G401 (cell line): ENCODE data around the gene PRDM8. TPM values are rescaled to one million over a fixed set of nuclear protein-coding genes. Genes with fewer than 3 reads are reported as not detected.

Experiments used
- DNase-seq: peaks from one replicate; pipeline ENCODE4 v3.0.0-alpha.2; 2015; ENCODE audit warnings: low spot score
- in situ Hi-C: cut with HindIII; loops from 2 replicates; pipeline ENCODE4 v1.10.0; 2016; ENCODE audit warnings: low sequenced_read_pairs, mixed read lengths
- total RNA-seq: library from RNA; depleted of rRNA; stranded (reverse); fragments of >200 nt; shearing (Covaris generic); gene quantifications from 2 replicates; pipeline ENCODE4 v1.2.3, GENCODE V29; 2014

The PRDM8 gene
- total RNA-seq, 1 experiment from 2014 or later, result 0.20 TPM

GRCh38 chr4:80197601-80198440, 518 bp downstream of the PRDM8 start:
- in situ Hi-C loops, result no loop called here
- DNase-seq, result no peak

GRCh38 chr4:80198441-80198837, 1.1 kb downstream of the PRDM8 start:
- in situ Hi-C loops, result no loop called here
- no peak for DNase-seq

DNA sequence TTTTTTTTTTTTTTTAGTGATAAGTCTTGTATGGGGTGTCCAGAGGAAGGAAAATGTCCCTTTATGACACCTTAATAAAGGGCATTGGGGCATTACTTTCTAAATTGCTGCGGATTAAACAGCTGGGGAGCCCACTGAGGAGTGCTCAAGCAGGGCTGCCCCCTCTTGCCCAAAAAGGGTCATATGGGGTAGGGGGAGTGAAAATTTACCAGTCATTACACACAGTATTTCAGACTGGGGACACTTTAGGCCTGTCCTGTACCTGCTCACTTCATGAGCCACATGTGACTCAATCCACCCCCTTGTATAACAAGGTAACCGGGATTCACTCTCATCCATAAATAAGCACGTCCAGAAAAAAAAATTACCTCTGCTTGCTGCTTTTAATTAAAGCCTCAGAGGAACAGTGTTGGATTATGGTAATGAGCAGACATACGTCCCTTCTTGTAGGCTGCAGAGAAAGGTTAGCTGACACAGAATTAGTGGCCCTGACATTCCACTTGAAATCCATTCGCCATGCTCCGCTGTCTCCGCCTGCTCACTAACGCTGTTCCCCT, 1.8 kb downstream of the PRDM8 start:
- in situ Hi-C loops, result no loop called here
- DNase-seq, result no peak

DNA sequence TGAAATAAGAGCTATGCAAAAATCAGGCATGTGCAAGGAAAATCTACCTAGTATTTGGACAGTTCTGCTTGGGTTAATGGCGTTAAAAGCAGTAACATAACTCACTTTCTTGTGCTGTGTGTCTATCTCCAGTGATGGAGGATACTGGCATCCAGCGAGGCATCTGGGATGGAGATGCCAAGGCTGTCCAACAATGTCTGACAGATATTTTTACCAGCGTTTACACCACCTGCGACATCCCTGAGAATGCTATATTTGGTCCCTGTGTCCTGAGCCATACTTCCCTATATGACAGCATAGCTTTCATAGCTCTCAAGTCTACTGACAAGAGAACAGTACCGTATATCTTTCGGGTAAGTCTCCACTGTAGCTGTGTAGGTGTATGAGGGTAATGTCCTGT, 2.6 kb downstream of the PRDM8 start:
- no peak for DNase-seq
- in situ Hi-C loops, result no loop called here

DNA sequence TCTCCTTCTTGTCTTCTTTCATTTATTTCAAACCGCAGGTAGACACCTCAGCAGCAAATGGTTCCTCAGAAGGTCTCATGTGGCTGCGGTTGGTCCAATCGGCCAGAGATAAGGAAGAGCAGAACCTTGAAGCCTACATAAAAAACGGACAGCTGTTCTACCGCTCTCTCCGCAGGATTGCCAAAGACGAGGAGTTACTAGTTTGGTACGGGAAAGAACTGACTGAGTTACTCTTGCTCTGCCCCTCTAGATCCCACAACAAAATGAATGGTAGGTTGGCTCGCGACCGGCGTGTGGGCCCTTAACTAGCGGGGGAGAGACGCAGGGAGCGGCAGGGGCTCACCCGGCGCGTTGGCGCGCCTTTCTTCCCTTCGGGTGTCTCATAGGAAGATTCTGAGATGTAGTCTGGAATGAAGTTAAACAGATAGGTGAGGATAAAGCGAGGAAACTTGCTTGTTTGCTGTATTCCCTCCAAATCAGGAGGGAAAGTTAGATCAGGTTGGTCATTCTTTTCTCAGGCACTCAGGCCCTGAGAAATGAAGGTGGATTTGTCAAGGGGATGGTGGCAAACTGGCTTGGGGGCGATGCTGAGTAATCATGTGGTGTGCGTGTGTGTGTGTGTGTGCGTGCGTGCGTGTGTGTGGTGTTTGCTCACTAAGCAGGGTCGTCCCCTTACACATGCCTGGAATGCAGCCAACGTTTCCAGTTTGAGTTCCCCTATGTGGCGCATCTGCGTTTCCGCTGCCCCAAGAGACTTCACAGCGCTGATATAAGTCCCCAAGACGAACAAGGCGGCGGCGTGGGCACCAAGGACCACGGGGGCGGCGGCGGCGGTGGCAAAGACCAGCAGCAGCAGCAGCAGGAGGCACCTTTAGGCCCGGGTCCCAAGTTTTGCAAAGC, 4.2 kb downstream of the PRDM8 start:
- in situ Hi-C loops, result no loop called here
- no peak for DNase-seq

- in situ Hi-C loops, result no loop called here
- no peak for DNase-seq
Observed at GRCh38 chr4:80202190-80202711, 4.9 kb downstream of the PRDM8 start.

DNA sequence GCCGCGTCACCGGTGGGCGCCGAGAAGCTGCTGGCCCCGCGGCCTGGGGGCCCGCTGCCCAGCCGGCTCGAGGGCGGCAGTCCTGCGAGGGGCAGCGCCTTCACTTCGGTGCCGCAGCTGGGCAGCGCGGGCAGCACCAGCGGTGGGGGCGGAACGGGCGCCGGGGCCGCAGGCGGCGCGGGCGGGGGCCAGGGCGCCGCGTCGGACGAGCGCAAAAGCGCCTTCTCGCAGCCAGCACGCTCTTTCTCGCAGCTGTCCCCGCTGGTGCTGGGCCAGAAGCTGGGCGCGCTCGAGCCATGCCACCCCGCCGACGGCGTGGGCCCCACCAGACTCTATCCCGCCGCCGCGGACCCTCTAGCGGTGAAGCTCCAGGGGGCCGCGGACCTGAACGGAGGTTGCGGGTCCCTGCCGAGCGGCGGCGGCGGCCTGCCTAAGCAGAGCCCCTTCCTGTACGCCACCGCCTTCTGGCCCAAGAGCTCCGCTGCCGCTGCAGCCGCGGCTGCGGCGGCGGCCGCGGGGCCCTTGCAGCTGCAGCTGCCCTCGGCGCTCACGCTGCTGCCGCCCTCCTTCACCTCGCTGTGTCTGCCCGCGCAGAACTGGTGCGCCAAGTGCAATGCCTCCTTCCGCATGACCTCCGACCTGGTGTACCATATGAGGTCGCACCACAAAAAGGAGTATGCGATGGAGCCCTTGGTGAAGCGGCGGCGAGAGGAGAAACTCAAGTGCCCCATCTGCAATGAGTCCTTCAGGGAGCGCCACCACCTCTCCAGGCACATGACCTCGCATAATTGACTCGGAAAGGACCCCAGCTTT, 5.6 kb downstream of the PRDM8 start:
- DNase-seq, result no peak
- in situ Hi-C loops, result no loop called here

DNA sequence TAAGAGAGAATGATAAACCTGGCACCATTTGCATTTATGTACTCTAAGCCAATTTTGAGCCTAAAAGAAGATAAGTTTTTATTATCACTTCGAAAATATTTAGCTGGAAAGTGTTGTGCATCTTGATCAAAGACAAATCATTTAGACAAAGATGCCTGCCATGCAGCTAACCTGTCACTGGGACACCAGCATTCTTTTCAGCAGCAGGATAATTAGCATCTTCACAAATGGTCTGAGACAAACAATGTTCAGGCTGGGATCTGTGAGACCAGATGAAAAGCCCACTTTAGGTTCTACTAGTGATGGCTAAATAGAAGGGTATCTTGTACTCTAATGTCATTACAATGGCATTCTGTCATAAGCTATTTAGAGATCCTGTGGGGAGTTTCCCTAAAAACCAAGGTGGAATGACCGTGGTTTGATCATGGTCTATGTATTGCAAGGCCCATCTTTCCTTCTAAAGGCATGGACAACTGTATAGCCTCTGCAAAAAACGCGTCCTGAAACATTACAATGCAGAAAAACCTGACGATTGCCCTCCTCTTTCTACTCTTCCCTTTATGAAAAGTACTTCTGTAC, 7.2 kb downstream of the PRDM8 start:
- no peak for DNase-seq
- in situ Hi-C loops, result no loop called here

GRCh38 chr4:80206111-80206510, 8.8 kb downstream of the PRDM8 start:
- no peak for DNase-seq
- in situ Hi-C loops, result no loop called here

GRCh38 chr4:80206521-80207171, 9.3 kb downstream of the PRDM8 start:
- DNase-seq, result no peak
- in situ Hi-C loops, result no loop called here

DNA sequence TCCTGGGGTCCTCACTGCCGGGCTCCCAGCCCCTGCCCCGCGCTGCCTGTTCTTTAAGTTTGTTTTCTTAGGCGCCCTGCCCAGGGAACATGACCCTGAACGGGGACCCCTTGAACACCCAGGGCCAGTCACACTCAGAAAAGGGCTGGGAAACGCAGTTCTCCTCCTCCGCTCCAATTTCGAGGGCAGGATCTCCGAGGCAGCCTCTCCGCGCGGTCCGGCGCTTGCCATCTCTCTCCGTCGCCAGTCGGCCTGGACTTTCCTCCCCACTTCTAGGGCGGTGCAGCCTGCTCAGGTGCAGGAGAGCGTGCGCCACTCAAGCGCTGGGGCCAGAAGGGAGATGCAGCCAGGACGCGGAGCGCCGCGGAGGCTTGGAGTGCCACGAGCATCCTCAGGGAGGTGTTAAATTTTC, 9.9 kb downstream of the PRDM8 start:
- no peak for DNase-seq
- in situ Hi-C loops, result no loop called here

DNA sequence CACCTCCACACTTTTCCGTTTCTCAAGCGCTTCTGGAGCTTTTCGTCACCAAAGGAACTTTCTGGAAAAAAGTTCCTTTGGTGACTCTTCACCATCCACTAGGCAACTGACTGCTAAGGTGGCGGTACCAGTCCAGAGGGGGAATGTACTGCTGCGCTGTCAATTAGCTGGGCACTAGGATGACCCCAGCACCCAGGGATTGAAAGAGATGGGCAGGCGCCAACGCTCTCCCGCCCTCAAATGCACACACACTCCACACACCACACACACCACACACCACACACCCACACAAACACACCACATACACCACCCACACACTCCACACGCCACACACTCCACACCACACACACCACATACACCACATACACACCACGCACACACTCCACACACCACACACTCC, 10.4 kb downstream of the PRDM8 start:
- in situ Hi-C loops, result no loop called here
- no peak for DNase-seq

DNA sequence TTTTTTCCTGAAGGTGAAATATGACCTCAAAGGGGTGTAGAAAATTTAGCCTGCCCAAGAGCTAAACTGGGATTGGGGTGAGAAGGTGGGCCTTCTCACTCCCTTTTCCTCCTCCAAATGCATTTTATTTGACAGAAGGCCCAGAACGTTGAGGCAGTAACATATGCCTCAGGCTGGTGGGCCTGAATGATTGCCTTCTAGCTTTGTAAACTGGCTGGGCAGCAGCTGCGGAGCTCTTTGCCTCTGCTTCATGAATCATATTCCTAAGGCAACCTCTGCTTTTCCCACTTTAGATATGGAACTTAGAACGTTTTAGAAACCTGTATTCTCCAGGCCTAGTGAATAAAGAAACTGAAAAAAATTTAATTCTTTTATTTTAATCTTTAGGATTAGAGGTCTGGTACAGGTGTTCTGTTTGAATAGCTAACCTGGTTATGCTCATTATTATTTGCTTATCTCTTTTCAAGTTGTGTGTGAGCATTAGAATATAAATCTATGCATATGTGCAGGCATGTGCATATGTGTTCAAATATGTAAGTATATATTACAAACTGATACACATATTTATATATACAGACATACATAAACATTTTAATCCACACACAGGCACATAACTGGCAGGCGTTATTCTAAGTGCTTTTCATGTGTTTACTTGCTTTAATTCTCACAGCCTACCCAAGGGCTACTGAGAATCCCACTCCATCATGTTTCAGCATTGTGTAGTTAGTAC, 11.5 kb downstream of the PRDM8 start:
- no peak for DNase-seq
- in situ Hi-C loops, result no loop called here

- in situ Hi-C loops, result no loop called here
Observed at GRCh38 chr4:80209340-80209701, 12.0 kb downstream of the PRDM8 start.

DNA sequence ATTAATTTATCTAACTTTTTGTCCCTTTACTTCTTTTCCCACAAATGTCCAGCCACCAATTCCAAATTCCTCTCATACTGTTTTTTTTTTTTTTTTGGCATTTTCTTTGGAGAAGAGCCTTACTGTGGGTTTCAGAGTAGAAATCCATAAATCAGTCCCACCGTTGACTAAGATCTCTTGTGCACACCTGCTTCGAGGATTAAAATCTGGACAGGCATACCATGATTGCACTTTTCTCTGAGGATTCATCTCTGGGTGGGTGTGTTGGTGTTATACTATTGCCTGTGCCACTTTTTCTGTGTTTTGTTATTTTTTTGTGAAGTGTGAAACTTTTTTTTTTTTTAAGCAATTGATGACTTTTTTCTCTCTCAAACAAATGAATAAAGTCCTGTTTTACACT, 13.2 kb downstream of the PRDM8 start:
- in situ Hi-C loops, result no loop called here
- DNase-seq, result no peak

More at GRCh38 chr4:80209340-80209701, 12.0 kb downstream of the PRDM8 start:
- no peak for DNase-seq

DNA sequence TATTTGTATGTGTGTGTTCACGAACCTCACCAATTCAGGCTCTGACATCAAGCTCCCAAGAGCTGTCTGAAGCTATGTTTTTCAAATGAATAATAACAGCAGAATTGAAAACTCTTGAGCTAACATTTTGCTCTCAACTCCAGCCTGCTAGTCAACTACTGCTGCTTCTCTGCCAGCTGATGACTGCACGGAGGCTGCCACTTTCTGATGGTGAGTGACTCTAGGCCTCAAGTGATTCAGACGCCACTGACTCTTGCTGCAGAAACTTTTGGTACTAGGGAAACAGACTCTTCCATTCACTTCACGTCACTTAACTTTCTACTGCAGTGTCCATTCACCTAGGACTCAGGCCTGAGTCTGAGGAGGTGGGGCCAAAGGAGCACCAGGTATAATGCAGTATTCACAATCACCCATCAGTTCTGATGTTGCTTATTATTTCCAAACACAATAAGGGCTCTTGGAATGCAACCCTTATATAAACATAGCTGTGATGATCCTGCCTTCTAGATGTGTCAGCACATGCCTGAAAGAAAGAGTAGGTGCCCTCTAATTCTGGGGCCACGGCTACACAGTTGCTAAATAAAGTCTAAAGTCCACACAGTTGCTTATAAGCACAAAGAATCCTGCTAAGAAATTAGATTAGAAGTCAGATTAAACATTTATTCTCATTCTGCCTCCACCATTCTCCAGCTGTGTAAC, 16.0 kb downstream of the PRDM8 start:
- in situ Hi-C loops, result no loop called here

DNA sequence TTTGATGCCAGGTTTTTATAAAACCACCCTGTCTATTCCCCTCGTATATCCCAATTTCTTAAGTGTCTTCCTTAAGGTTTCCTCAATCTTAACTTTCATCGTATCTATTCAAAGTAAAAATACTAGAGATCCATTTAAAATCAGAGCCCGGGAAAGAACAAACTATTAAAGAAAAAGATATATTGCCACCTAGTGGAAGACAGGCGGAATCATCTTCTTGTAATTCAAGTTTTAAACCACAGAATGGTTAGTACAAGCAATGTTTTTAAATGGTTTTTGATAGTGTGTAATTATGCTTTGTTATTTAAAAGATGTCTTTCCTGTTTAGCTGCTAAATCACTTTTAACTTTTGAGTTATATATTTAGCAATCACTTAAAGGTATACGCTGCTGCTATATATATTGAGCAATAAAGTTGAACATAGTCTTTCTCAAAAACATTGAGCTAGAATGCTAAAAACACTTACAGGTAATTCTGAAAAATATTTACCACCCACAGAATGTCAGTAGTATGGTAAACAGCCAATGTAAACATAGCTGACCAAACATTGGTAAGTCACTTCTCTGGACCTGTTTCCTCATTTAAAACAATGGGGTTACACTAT, 18.2 kb downstream of the PRDM8 start:
- peak; percentile 52 for DNase-seq
- in situ Hi-C loops, result no loop called here

More for the DNA sequence above, 16.0 kb downstream of the PRDM8 start:
- DNase-seq, result no peak
